ENCODE data around the gene CDKN2C.

The CDKN2C gene

DNA sequence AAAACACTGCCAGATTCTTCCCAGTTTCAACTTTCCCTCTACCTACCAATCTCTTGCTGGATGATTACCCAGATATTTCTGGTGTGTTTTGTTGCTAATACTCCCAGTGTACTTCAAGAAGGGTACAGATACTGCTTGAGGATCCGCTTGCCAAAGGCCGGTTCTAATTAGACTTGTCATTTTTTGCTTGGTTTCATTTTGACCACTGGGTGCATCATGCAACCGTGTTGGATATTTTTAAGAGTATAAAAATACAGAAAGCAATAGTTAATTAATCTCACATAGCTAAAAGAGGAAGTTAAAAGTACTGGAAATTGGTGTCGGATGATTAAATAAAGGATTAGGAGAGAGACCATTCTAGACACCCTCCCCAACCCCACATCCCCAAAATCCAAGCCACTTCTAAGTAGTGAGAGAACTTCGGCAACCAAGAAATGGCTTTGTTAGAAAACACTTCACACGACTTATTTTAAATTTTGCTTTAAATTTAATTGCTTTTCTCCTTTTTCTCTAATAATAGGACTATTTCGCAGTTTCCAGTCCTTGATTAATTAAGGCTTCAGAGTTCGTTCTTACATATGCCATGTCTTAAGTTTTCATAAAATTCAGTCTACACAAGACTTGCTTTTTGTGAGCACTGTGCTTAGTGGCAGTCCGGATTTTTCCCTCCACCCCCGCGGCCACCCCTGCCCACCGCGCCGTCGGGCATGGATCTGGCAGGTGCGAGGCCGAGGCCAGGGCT, 2.5 kb upstream of the CDKN2C start:
- Histone ChIP-seq H3K9ac (ENCODE audit: low read length) (peak overlapping the region; percentile 95), H3K9me3 (ENCODE audit: low read length) (no peaks in the 10 kb centered on the region), H3K4me3 (ENCODE audit: low read depth in 1 of 2, low read length in 2 of 2) (peak overlapping the region; percentile 94 to 96), H3K27me3 (ENCODE audit: control insufficient read depth in 1 of 2, insufficient read depth in 2 of 2, low read length in 2 of 2) (no peaks in the 10 kb centered on the region), H3K36me3 (ENCODE audit: insufficient read depth, low read length) (no peaks in the 10 kb centered on the region), H3K4me1 (ENCODE audit: insufficient read depth, low read length) (peaks cover 5% of the 10 kb centered on the region), H3K27ac (ENCODE audit: low read depth, low read length) (peak overlapping the region; percentile 98)

DNA sequence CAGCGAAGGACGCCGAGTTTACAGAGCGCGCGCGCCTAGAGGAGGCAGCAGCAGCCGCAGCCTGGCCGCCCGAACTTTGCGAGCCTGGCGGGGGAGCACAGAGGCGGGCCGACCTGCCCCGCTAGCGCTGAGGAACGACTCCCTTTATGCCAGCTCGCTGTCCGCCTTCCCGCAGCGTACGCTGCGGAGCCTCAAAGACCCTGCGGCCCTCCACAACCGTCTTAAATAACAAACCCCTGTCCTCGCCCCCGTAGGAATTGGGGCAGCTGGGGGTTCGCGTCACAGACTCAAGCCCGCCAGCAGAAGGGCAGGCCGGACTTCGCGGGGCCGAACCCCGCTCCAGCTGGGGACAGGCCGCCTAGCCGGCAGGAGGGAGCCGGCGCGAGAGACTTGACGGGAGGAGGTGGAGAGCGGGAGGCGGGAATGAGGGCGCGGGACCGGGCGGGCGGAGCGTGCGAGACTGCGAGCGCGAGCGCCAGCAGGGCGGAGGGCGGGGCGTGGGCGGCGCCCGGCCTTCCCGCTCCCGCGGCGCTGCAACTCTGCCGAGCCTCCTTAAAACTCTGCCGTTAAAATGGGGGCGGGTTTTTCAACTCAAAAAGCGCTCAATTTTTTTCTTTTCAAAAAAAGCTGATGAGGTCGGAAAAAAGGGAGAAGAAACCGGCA, 1.8 kb upstream of the CDKN2C start:
- peaks cover 5% of the 10 kb centered on the region for H3K4me1 ChIP-seq (ENCODE audit: insufficient read depth, low read length)

DNA sequence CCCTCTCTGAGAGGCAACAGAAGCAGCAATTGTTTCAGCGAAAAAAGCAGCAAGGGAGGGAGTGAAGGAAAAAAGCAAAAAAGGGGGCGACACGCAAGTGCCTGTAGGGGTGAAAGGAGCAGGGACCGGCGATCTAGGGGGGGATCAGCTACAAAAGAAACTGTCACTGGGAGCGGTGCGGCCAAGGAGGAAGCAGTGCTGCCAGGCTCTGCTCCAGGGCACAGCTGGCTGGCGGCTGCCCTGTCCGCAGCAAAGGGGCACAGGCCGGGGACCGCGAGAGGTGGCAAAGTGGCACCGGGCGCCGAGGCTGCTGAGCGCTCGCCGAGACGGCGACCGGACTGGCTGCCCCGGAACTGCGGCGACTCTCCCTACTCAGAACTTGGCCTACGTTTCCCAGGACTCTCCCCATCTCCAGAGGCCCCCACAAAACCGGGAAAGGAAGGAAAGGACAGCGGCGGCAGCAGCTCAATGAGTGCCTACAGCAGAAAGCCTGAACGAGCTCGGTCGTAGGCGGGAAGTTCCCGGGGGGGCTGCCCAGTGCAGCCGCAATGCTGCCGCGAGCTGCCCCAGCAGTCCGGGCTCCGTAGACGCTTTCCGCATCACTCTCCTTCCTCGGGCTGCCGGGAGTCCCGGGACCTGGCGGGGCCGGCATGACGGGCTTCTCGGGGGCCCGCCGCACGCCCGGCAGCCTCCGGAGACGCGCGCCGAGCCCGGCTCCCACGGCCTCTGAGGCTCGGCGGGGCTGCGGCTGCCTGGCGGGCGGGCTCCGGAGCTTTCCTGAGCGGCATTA, 1.0 kb upstream of the CDKN2C start:
- peak overlapping the region; percentile 94 to 96 for H3K4me3 ChIP-seq (ENCODE audit: low read depth in 1 of 2, low read length in 2 of 2)
- H3K27ac ChIP-seq (ENCODE audit: low read depth, low read length): peak overlapping the region; percentile 98
- H3K27me3 ChIP-seq (ENCODE audit: control insufficient read depth in 1 of 2, insufficient read depth in 2 of 2, low read length in 2 of 2): no peaks in the 10 kb centered on the region
- H3K4me1 ChIP-seq (ENCODE audit: insufficient read depth, low read length): peaks cover 5% of the 10 kb centered on the region
- H3K36me3 ChIP-seq (ENCODE audit: insufficient read depth, low read length): peaks cover 3% of the 10 kb centered on the region
- H3K9ac ChIP-seq (ENCODE audit: low read length): peak overlapping the region; percentile 95
- no peaks in the 10 kb centered on the region for H3K9me3 ChIP-seq (ENCODE audit: low read length)

More for the DNA sequence above, 1.8 kb upstream of the CDKN2C start:
- no peaks in the 10 kb centered on the region for H3K9me3 ChIP-seq (ENCODE audit: low read length)
- H3K27ac ChIP-seq (ENCODE audit: low read depth, low read length): peak overlapping the region; percentile 98
- H3K9ac ChIP-seq (ENCODE audit: low read length): peak overlapping the region; percentile 95
- peak overlapping the region; percentile 94 to 96 for H3K4me3 ChIP-seq (ENCODE audit: low read depth in 1 of 2, low read length in 2 of 2)
- H3K36me3 ChIP-seq (ENCODE audit: insufficient read depth, low read length): no peaks in the 10 kb centered on the region
- H3K27me3 ChIP-seq (ENCODE audit: control insufficient read depth in 1 of 2, insufficient read depth in 2 of 2, low read length in 2 of 2): no peaks in the 10 kb centered on the region

DNA sequence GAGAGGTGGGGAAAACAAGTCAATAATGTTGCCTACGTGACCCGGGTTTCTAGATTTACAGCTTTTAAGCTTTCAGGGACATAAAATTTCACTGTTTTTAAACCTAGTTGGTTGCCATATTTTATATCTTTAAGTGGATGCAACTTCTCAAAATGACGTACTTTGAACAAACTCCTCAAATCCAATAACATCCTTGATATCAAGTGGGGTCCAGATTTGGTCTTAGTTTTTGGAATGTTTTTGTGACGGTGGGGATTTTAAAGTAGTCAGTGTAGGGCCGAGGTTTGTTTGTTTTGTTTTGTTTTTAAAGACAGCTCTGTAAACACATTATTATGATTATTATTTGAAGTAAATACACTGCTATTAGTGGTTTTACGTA, 453 bp downstream of the CDKN2C start:
- Histone ChIP-seq H3K27me3 (ENCODE audit: control insufficient read depth in 1 of 2, insufficient read depth in 2 of 2, low read length in 2 of 2) (no peaks in the 10 kb centered on the region), H3K4me3 (ENCODE audit: low read depth in 1 of 2, low read length in 2 of 2) (peak overlapping the region; percentile 94 to 96), H3K36me3 (ENCODE audit: insufficient read depth, low read length) (peaks cover 3% of the 10 kb centered on the region), H3K9ac (ENCODE audit: low read length) (peak overlapping the region; percentile 95), H3K9me3 (ENCODE audit: low read length) (no peaks in the 10 kb centered on the region), H3K4me1 (ENCODE audit: insufficient read depth, low read length) (peaks cover 5% of the 10 kb centered on the region), H3K27ac (ENCODE audit: low read depth, low read length) (peak overlapping the region; percentile 98)

DNA sequence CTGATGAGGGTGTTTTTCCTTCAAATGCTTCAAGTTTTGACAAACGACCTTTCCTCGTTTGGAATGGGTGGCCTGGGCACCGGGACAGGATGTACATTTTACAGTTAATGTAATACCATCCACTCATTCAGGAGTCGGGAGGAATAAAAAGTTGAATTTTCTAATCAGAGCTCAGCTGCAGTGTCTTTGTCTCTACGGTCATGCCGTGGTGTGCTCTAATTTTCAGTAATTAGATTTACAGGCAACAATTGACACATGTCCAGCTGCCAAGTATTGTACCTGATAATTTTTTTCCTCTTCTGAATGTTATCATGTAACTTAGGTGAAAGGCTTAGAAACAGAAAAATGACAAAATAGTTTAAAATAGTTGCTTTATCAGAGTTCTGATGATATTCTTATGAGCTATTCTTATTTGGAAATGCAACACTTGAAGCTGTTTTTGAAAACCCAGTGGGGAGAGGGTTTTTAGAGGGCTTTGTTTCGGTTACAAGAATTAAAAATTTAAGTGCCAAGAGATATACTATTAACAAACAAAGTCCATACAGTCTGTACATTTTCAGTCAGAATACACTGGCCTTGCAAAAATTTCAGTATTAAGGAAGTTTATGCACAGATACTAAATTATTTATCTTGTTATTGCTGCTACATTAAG, 1.0 kb downstream of the CDKN2C start:
- Histone ChIP-seq H3K4me3 (ENCODE audit: low read depth in 1 of 2, low read length in 2 of 2) (peak overlapping the region; percentile 94 to 96), H3K36me3 (ENCODE audit: insufficient read depth, low read length) (peaks cover 3% of the 10 kb centered on the region), H3K9ac (ENCODE audit: low read length) (peak overlapping the region; percentile 95), H3K9me3 (ENCODE audit: low read length) (no peaks in the 10 kb centered on the region), H3K4me1 (ENCODE audit: insufficient read depth, low read length) (peaks cover 5% of the 10 kb centered on the region), H3K27ac (ENCODE audit: low read depth, low read length) (peak overlapping the region; percentile 98), H3K27me3 (ENCODE audit: control insufficient read depth in 1 of 2, insufficient read depth in 2 of 2, low read length in 2 of 2) (no peaks in the 10 kb centered on the region)

DNA sequence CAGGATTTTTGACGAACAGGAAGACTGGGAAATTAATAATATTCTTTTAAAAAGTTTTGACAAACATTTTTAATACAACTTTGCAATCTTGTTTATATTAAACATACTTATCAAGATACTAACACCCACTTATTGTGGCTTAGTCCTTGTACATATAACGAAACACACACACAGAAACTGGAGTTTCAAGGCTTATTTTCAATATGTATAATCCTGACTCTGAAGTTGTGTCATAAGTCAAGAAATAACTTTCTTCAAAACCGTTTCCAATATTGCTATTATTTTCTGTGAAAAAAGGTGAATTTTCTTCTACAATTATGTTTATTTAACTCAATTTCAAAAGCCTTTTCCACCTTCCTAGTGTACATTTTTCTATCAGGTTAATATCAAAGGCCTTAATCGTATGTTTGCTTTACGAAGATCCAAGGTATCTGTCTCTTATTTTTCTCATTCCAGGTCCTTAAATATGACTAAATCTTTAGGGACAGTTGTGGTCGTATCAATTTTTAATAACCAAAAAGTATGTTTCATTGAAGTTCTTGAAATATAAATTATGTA, 1.8 kb downstream of the CDKN2C start:
- Histone ChIP-seq H3K4me3 (ENCODE audit: low read depth in 1 of 2, low read length in 2 of 2) (peak overlapping the region in 1 of 2 donors; percentile 14), H3K9me3 (ENCODE audit: low read length) (no peaks in the 10 kb centered on the region), H3K27me3 (ENCODE audit: control insufficient read depth in 1 of 2, insufficient read depth in 2 of 2, low read length in 2 of 2) (no peaks in the 10 kb centered on the region), H3K36me3 (ENCODE audit: insufficient read depth, low read length) (peaks cover 3% of the 10 kb centered on the region), H3K9ac (ENCODE audit: low read length) (peak overlapping the region; percentile 26), H3K27ac (ENCODE audit: low read depth, low read length) (no peak overlapping the region), H3K4me1 (ENCODE audit: insufficient read depth, low read length) (peaks cover 5% of the 10 kb centered on the region)

GRCh38 chr1:50972766-50973165, 2.7 kb downstream of the CDKN2C start:
- Histone ChIP-seq H3K4me3 (ENCODE audit: low read depth in 1 of 2, low read length in 2 of 2) (peak overlapping the region in 1 of 2 donors; percentile 21), H3K9ac (ENCODE audit: low read length) (no peak overlapping the region), H3K4me1 (ENCODE audit: insufficient read depth, low read length) (peaks cover 5% of the 10 kb centered on the region), H3K27ac (ENCODE audit: low read depth, low read length) (no peak overlapping the region), H3K27me3 (ENCODE audit: control insufficient read depth in 1 of 2, insufficient read depth in 2 of 2, low read length in 2 of 2) (no peaks in the 10 kb centered on the region), H3K36me3 (ENCODE audit: insufficient read depth, low read length) (peaks cover 3% of the 10 kb centered on the region), H3K9me3 (ENCODE audit: low read length) (no peaks in the 10 kb centered on the region)

- Histone ChIP-seq H3K27ac (ENCODE audit: low read depth, low read length) (no peak overlapping the region), H3K4me3 (ENCODE audit: low read depth in 1 of 2, low read length in 2 of 2) (no peak overlapping the region)
These were observed 3.2 kb downstream of the CDKN2C start for GRCh38 chr1:50973255-50973654.

DNA sequence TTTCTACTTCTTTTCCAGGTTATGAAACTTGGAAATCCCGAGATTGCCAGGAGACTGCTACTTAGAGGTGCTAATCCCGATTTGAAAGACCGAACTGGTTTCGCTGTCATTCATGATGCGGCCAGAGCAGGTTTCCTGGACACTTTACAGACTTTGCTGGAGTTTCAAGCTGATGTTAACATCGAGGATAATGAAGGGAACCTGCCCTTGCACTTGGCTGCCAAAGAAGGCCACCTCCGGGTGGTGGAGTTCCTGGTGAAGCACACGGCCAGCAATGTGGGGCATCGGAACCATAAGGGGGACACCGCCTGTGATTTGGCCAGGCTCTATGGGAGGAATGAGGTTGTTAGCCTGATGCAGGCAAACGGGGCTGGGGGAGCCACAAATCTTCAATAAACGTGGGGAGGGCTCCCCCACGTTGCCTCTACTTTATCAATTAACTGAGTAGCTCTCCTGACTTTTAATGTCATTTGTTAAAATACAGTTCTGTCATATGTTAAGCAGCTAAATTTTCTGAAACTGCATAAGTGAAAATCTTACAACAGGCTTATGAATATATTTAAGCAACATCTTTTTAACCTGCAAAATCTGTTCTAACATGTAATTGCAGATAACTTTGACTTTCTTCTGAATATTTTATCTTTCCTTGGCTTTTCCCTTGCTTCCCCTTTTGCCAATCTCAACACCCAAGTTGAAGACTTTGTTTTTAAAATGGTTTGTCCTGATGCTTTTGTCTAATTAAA, 4.0 kb downstream of the CDKN2C start:
- H3K27me3 ChIP-seq (ENCODE audit: control insufficient read depth in 1 of 2, insufficient read depth in 2 of 2, low read length in 2 of 2): no peaks in the 10 kb centered on the region
- H3K4me3 ChIP-seq (ENCODE audit: low read depth in 1 of 2, low read length in 2 of 2): no peak overlapping the region
- no peak overlapping the region for H3K9ac ChIP-seq (ENCODE audit: low read length)
- H3K4me1 ChIP-seq (ENCODE audit: insufficient read depth, low read length): peaks cover 5% of the 10 kb centered on the region
- H3K27ac ChIP-seq (ENCODE audit: low read depth, low read length): no peak overlapping the region
- no peaks in the 10 kb centered on the region for H3K9me3 ChIP-seq (ENCODE audit: low read length)
- H3K36me3 ChIP-seq (ENCODE audit: insufficient read depth, low read length): peaks cover 3% of the 10 kb centered on the region

More at GRCh38 chr1:50973255-50973654, 3.2 kb downstream of the CDKN2C start:
- H3K36me3 ChIP-seq (ENCODE audit: insufficient read depth, low read length): peaks cover 3% of the 10 kb centered on the region
- no peaks in the 10 kb centered on the region for H3K27me3 ChIP-seq (ENCODE audit: control insufficient read depth in 1 of 2, insufficient read depth in 2 of 2, low read length in 2 of 2)
- H3K9ac ChIP-seq (ENCODE audit: low read length): no peak overlapping the region
- peaks cover 5% of the 10 kb centered on the region for H3K4me1 ChIP-seq (ENCODE audit: insufficient read depth, low read length)
- H3K9me3 ChIP-seq (ENCODE audit: low read length): no peaks in the 10 kb centered on the region

- H3K27ac ChIP-seq (ENCODE audit: low read depth, low read length): no peak overlapping the region
- no peaks in the 10 kb centered on the region for H3K9me3 ChIP-seq (ENCODE audit: low read length)
These were observed 4.5 kb downstream of the CDKN2C start for GRCh38 chr1:50974618-50974935.

More at GRCh38 chr1:50974618-50974935, 4.5 kb downstream of the CDKN2C start:
- H3K4me3 ChIP-seq (ENCODE audit: low read depth in 1 of 2, low read length in 2 of 2): no peak overlapping the region
- no peak overlapping the region for H3K9ac ChIP-seq (ENCODE audit: low read length)
- no peaks in the 10 kb centered on the region for H3K27me3 ChIP-seq (ENCODE audit: control insufficient read depth in 1 of 2, insufficient read depth in 2 of 2, low read length in 2 of 2)
- peaks cover 3% of the 10 kb centered on the region for H3K36me3 ChIP-seq (ENCODE audit: insufficient read depth, low read length)
- peaks cover 5% of the 10 kb centered on the region for H3K4me1 ChIP-seq (ENCODE audit: insufficient read depth, low read length)
